WERI-Rb-1 (cell line): ENCODE measurements around the gene MRAP.
A peak's percentile ranks its signal among the peaks of the same experiment; 100 is the strongest.
"Not testable (repeated sequence)": the region's sequence is repeated elsewhere in the genome, so short reads cannot be mapped to it uniquely, and the experiment has no call there.

ENCODE experiments used
- DNase-seq: peaks from one replicate; pipeline ENCODE4 v3.0.0-alpha.2; 2020
- H3K27ac ChIP-seq: fragments of 250-450 bp; sonication (Bioruptor Pico); 2 replicates; pipeline ENCODE4 v1.5.1; 2020; ENCODE audit warnings: mild to moderate bottlenecking, moderate library complexity
- H3K27me3 ChIP-seq: fragments of 250-450 bp; sonication (Bioruptor Pico); 2 replicates; pipeline ENCODE4 v1.5.1; 2021; ENCODE audit warnings: mild to moderate bottlenecking, low read depth, moderate library complexity; ENCODE audit not compliant: insufficient read depth, severe bottlenecking
- H3K36me3 ChIP-seq: fragments of 250-450 bp; sonication (Bioruptor Pico); 2 replicates; pipeline ENCODE4 v1.5.1; 2020; ENCODE audit warnings: mild to moderate bottlenecking, moderate library complexity
- H3K4me3 ChIP-seq: 2 replicates; pipeline ENCODE4 v1.5.1; 2011; ENCODE audit warnings: low read depth, mild to moderate bottlenecking, control low read depth, low read length
- H3K9me3 ChIP-seq: fragments of 250-450 bp; sonication (Bioruptor Pico); 2 replicates; pipeline ENCODE4 v1.5.1; 2021; ENCODE audit warnings: mild to moderate bottlenecking, moderate library complexity; ENCODE audit not compliant: severe bottlenecking
- CTCF ChIP-seq: IDR thresholded peaks from 2 replicates; pipeline ENCODE4 v1.5.1; 2011; ENCODE audit warnings: low read depth, mild to moderate bottlenecking, control low read depth, inconsistent platforms, low read length

The MRAP gene

GRCh38 chr21:32306021-32306780 lies 7.5 kb downstream of the MRAP start:
- Histone ChIP-seq H3K27me3 (no peaks in the 10 kb centered on the region), H3K27ac (no peak overlapping the region), H3K9me3 (no peaks in the 10 kb centered on the region), H3K4me3 (no peak overlapping the region), H3K36me3 (no peaks in the 10 kb centered on the region; the same call in none of the 2 replicates)
- peak; percentile 50 for DNase-seq
- peak; percentile 80 for TF ChIP-seq CTCF

- no peak overlapping the region for H3K27ac ChIP-seq
Observed at GRCh38 chr21:32307706-32308105, 9.1 kb downstream of the MRAP start.

GRCh38 chr21:32308696-32309095 lies 10.0 kb downstream of the MRAP start:
- no peak overlapping the region for H3K27ac ChIP-seq
- peak; percentile 41 for DNase-seq
- TF ChIP-seq CTCF, result no peak
- H3K36me3 ChIP-seq, result no peaks in the 10 kb centered on the region; the same call in none of the 2 replicates
- H3K27me3 ChIP-seq, result no peaks in the 10 kb centered on the region
- H3K4me3 ChIP-seq, result no peak overlapping the region
- no peaks in the 10 kb centered on the region for H3K9me3 ChIP-seq

More at GRCh38 chr21:32307706-32308105, 9.1 kb downstream of the MRAP start:
- no peak for DNase-seq
- Histone ChIP-seq H3K36me3 (no peaks in the 10 kb centered on the region; the same call in none of the 2 replicates), H3K9me3 (no peaks in the 10 kb centered on the region), H3K27me3 (no peaks in the 10 kb centered on the region), H3K4me3 (no peak overlapping the region)
- no peak for TF ChIP-seq CTCF

GRCh38 chr21:32309906-32310460 lies 11.3 kb downstream of the MRAP start:
- Histone ChIP-seq H3K27me3 (no peaks in the 10 kb centered on the region), H3K9me3 (no peaks in the 10 kb centered on the region), H3K4me3 (no peak overlapping the region), H3K36me3 (peaks cover 5% of the 10 kb centered on the region), H3K27ac (no peak overlapping the region)
- TF ChIP-seq CTCF, result no peak
- DNase-seq, result no peak

- DNase-seq, H3K27ac ChIP-seq, H3K36me3 ChIP-seq, H3K27me3 ChIP-seq, H3K9me3 ChIP-seq, H3K4me3 ChIP-seq: not testable (repeated sequence)
Observed at GRCh38 chr21:32310976-32311375, 12.3 kb downstream of the MRAP start.

GRCh38 chr21:32311621-32312020 lies 13.0 kb downstream of the MRAP start:
- Histone ChIP-seq H3K27me3 (no peaks in the 10 kb centered on the region), H3K4me3 (no peak overlapping the region), H3K9me3 (no peaks in the 10 kb centered on the region), H3K27ac (no peak overlapping the region), H3K36me3 (peaks cover 9% of the 10 kb centered on the region)
- DNase-seq, result no peak
- TF ChIP-seq CTCF, result no peak
